Breast epithelium (tissue), 4 donors: ENCODE results near the gene SNX14. TPM values are rescaled to one million over a fixed set of nuclear protein-coding genes. Genes with fewer than 3 reads are reported as not detected.

ENCODE experiments used
- DNase-seq, 2 donors: peaks; one replicate each; pipeline ENCODE4 v3.0.0-alpha.2; 2019; ENCODE audit warnings: low spot score in 2 of 2
- H3K27ac ChIP-seq, 2 donors: fragments of 200-600 bp; sonication (generic) in 1 of 2; one replicate each; pipeline ENCODE4 v1.5.1; 2016 to 2019; ENCODE audit warnings: mild to moderate bottlenecking in 1 of 2
- H3K27me3 ChIP-seq, 2 donors: fragments of 200-600 bp; sonication (generic) in 1 of 2; one replicate each; pipeline versions ENCODE4 v1.5.1 to v1.6.0; 2017 to 2019; ENCODE audit warnings: control low read depth in 1 of 2, mild to moderate bottlenecking in 1 of 2
- H3K36me3 ChIP-seq: fragments of 200-600 bp; one replicate; pipeline ENCODE4 v1.5.1; 2019
- H3K4me1 ChIP-seq, 2 donors: fragments of 200-600 bp; sonication (generic); one replicate each; pipeline ENCODE4 v1.5.1; 2016 to 2019; ENCODE audit warnings: control low read depth in 1 of 2
- H3K4me3 ChIP-seq, 3 donors: fragments of 200-600 bp; sonication (generic); 1 replicate in 2 of 3; 2 replicates in 1 of 3; pipeline ENCODE4 v1.5.1; 2016 to 2019; ENCODE audit warnings: mild to moderate bottlenecking in 3 of 3, moderate library complexity in 2 of 3
- H3K9me3 ChIP-seq, 2 donors: fragments of 200-600 bp; sonication (generic) in 1 of 2; one replicate each; pipeline ENCODE4 v1.5.1; 2016 to 2019; ENCODE audit warnings: control low read depth in 1 of 2
- POLR2A ChIP-seq: fragments of 450-650 bp; IDR thresholded peaks from one replicate; pipeline ENCODE4 v1.6.1; 2016; ENCODE audit warnings: antibody characterized with exemption, mild to moderate bottlenecking, moderate library complexity
- POLR2AphosphoS5 ChIP-seq, 3 donors: sonication (generic); formaldehyde crosslinking; IDR thresholded peaks; one replicate each; pipeline ENCODE4 v1.6.1; 2017; ENCODE audit warnings: antibody characterized with exemption in 3 of 3
- intact Hi-C: fragments of 100-400 bp; cut with DNase I; formaldehyde crosslinking; loops from one replicate; pipeline ENCODE4 v1.15.1; 2023; ENCODE audit warnings: low total_unique reads
- total RNA-seq, 3 donors: library from RNA; depleted of rRNA; stranded (reverse); fragments of >200 nt; gene quantifications; one replicate each; pipeline ENCODE4 v1.1.0, GENCODE V29; 2016
- TF ChIP-seq, protein P1 (sequence below), 3 donors: fragments of 450-650 bp; IDR thresholded peaks; one replicate each; pipeline ENCODE4 v1.5.1; 2016 to 2017; ENCODE audit warnings: antibody characterized with exemption in 3 of 3, mild to moderate bottlenecking in 3 of 3, moderate library complexity in 3 of 3

Gene SNX14
- total RNA-seq, 3 donors from 2014 or later: 72.2 to 126 (median 103) TPM

DNA sequence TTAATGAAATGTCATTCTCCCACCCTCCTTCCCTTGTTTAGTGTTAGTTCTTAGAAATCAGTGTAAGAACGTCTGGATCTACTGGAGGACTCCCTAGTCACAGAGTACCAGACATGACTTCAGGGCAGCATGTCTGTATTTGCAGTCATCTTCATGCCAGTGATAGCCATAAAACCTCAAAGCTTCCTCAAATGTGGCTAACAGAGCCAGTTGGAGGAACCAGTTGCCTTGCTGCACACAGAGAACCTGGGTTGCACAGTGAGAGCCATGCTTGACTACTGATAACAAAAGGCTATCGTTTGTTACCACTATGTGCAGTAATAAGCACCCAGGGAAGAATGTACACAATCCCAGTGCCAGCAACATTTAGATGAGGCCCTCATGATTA is 123.6 kb downstream of the SNX14 start:
- no peak for DNase-seq
- H3K4me1 ChIP-seq: no peaks in the 10 kb centered on the region
- TF ChIP-seq POLR2A (no peak), POLR2AphosphoS5 (IDR thresholded peaks at IDR 0.05) (no peak)
- TF ChIP-seq, protein P1, sequence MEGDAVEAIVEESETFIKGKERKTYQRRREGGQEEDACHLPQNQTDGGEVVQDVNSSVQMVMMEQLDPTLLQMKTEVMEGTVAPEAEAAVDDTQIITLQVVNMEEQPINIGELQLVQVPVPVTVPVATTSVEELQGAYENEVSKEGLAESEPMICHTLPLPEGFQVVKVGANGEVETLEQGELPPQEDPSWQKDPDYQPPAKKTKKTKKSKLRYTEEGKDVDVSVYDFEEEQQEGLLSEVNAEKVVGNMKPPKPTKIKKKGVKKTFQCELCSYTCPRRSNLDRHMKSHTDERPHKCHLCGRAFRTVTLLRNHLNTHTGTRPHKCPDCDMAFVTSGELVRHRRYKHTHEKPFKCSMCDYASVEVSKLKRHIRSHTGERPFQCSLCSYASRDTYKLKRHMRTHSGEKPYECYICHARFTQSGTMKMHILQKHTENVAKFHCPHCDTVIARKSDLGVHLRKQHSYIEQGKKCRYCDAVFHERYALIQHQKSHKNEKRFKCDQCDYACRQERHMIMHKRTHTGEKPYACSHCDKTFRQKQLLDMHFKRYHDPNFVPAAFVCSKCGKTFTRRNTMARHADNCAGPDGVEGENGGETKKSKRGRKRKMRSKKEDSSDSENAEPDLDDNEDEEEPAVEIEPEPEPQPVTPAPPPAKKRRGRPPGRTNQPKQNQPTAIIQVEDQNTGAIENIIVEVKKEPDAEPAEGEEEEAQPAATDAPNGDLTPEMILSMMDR (IDR thresholded peaks at IDR 0.05): no peak
- H3K9me3 ChIP-seq: no peaks in the 10 kb centered on the region
- no peaks in the 10 kb centered on the region for H3K27me3 ChIP-seq
- intact Hi-C loops: no loop called here
- H3K27ac ChIP-seq: no peak overlapping the region
- no peak overlapping the region for H3K4me3 ChIP-seq
- no peaks in the 10 kb centered on the region for H3K36me3 ChIP-seq

DNA sequence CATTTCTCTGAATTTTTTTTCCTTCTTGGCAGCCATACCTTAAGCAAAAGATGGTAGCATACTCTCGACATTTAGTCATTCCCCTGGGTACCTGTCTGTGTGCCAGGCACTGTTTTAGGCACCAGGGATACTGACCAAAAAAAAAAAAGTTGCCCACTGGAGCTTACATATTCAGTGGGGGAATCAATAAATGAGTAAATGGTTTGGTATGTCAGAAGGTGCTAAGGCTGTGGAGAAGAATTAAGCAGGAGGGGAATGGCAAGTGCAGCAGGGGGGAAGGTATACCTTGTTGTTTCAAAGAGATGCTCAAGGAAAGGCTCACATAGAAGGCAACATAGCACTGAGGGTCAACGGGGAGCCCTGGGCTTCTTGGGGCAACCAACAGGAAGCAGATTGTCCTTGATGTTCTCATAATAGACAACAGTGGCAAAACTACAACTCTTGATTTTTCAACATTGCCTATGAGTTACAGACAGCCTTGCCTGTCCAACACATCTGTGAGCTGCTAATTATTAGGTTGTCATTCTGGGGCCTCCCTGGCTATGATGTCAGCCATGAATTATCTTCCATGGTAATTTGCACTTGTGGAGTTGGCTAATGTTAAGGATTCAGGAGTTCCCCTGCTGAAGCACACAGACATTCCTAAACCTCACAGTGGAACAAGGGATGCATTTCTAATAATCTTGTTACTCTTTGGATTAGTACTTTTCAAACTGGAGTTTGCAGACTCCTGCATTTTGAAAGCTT is 124.2 kb downstream of the SNX14 start:
- Histone ChIP-seq H3K36me3 (no peaks in the 10 kb centered on the region), H3K27me3 (no peaks in the 10 kb centered on the region), H3K9me3 (no peaks in the 10 kb centered on the region), H3K4me1 (no peaks in the 10 kb centered on the region), H3K4me3 (no peak overlapping the region), H3K27ac (no peak overlapping the region)
- no peak for TF ChIP-seq POLR2AphosphoS5 (IDR thresholded peaks at IDR 0.05)
- intact Hi-C loops: no loop called here
- no peak for DNase-seq

DNA sequence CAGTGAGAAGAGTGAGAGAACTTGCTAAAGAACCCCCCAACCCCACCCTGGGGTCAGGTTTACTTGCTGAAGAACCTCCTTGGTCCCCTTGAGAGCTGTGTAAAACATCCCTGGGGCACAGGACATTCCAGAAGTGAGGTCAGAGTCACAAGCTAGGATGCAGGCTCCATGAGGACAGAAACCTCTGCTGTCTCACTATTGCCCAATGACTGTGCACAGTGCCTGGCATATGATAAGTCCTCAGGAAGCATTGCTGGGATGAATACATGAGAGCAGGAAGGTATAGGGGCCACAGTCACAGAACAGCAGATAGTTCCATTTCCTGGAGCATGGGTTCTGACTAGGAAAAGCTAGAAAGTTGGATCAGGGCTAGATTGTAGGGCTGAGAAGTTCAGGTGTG is 125.3 kb downstream of the SNX14 start:
- Histone ChIP-seq H3K4me1 (no peaks in the 10 kb centered on the region), H3K4me3 (no peak overlapping the region), H3K9me3 (no peaks in the 10 kb centered on the region), H3K27me3 (no peaks in the 10 kb centered on the region), H3K36me3 (no peaks in the 10 kb centered on the region), H3K27ac (no peak overlapping the region)
- intact Hi-C loops: no loop called here
- TF ChIP-seq, protein P1 (IDR thresholded peaks at IDR 0.05): no peak
- no peak for TF ChIP-seq POLR2AphosphoS5 (IDR thresholded peaks at IDR 0.05)
- TF ChIP-seq POLR2A: no peak
- no peak for DNase-seq

DNA sequence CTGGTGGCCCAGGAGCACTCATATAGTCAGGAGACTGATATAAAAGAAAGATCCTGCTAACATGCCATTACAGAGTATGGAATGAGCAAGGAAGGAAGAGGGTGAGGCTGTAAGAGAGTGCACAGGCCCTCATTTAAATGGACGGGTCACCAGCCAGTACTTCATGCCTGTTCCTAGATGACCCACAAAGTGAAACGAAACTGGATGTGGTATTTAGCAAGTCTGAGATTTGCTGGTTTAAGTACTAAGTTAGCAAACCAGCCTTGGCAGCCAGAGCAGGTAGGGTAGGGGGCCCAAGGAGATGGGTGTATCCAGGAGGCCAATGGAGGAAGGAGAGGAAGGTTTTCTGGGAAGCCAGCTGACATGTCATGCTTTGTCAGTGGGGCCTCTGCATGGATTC is 127.9 kb downstream of the SNX14 start:
- no peak overlapping the region for H3K4me3 ChIP-seq
- H3K4me1 ChIP-seq: peaks cover 0 to 16% of the 10 kb centered on the region in 2 donors
- no peaks in the 10 kb centered on the region for H3K9me3 ChIP-seq
- no peak for DNase-seq
- no peaks in the 10 kb centered on the region for H3K27me3 ChIP-seq
- H3K36me3 ChIP-seq: no peaks in the 10 kb centered on the region
- no peak overlapping the region for H3K27ac ChIP-seq
- no peak for TF ChIP-seq POLR2AphosphoS5 (IDR thresholded peaks at IDR 0.05)
- TF ChIP-seq, protein P1 (IDR thresholded peaks at IDR 0.05): no peak
- no peak for TF ChIP-seq POLR2A
- intact Hi-C loops: no loop called here

DNA sequence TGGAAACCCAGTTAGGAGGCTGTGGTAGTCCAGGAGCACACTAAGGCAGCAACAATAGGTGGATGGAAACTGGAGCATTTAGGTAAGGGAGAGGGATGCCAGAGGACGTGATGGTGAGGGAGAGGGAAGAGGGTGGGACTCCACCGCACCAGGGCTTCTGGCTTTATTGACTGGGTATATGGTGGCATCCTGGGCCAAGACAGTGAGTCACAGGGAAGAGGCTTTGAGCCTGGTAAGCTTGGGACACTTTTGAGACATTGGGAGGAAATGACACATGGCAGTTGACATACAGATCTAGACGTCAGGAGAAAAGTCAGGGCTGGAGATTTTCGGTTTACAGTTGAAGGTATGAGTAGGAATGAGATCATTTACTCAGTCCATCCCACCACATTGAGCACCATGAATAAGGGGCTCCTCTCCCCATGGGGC is 128.9 kb downstream of the SNX14 start:
- Histone ChIP-seq H3K4me1 (peaks cover 0 to 16% of the 10 kb centered on the region in 2 donors), H3K36me3 (no peaks in the 10 kb centered on the region), H3K9me3 (no peaks in the 10 kb centered on the region), H3K27ac (peak overlapping the region; percentile 38 to 51), H3K27me3 (no peaks in the 10 kb centered on the region), H3K4me3 (no peak overlapping the region)
- intact Hi-C loops: no loop called here
- DNase-seq: no peak
- TF ChIP-seq, protein P1 (IDR thresholded peaks at IDR 0.05): no peak
- no peak for TF ChIP-seq POLR2A
- no peak for TF ChIP-seq POLR2AphosphoS5 (IDR thresholded peaks at IDR 0.05)
